ENCODE data around the gene SLC27A3. TPM values are rescaled to one million over a fixed set of nuclear protein-coding genes. Genes with fewer than 3 reads are reported as not detected.
A peak's percentile ranks its signal among the peaks of the same experiment; 100 is the strongest.

SLC27A3 gene
- total and polyA plus RNA-seq, 10 of the 15 experiments (the other 5 are each of a cell fraction or from before 2014, with no cell fraction given): 2.6 to 18.1 (median 8.3) TPM

GRCh38 chr1:153790966-153791647, 15.9 kb downstream of the SLC27A3 start:
- ChIA-PET CTCF (interaction anchor here (0.6 to 4.0 kb wide), 11 partner anchors 14 to 411 kb away, joined by 3 to 20 read pairs (median 3); partner anchors contain the start of genes DENND4B, RAB13 and SLC27A3), SMC1A (ENCODE audit: uncharacterized antibody, unreplicated experiment) (interaction anchor here (0.6 to 3.5 kb wide), 13 partner anchors 15 to 481 kb away, joined by 3 to 21 read pairs (median 4); partner anchors contain the start of genes CREB3L4, JTB and RAB13), RAD21 (ENCODE audit: unreplicated experiment) (interaction anchor here (1.0 to 1.7 kb wide), 6 partner anchors 14 to 186 kb away, joined by 3 to 6 read pairs (median 4); partner anchors contain the start of genes JTB and SLC27A3), POLR2A (interaction anchor here (0.7 to 1.3 kb wide), 6 partner anchors 15 to 468 kb away, joined by 3 to 5 read pairs (median 4); no protein-coding TSS in a partner anchor)
- no peaks in the 10 kb centered on the region for H3K27me3 ChIP-seq (replicated peaks in 1 of 2; ENCODE audit: control insufficient read depth in 2 of 2, insufficient read depth in 2 of 2, low read length in 1 of 2)
- no peaks in the 10 kb centered on the region for H4K20me1 ChIP-seq (ENCODE audit: control insufficient read depth, insufficient read depth)
- DNase-seq (ENCODE audit: low read depth, low spot score) (peak; percentile 95), ATAC-seq (peak; percentile 97), FAIRE-seq (peak; percentile 99)
- H3K4me3 ChIP-seq: 0 out of 2 replicates have a peak overlapping the region, but pooled peaks have one; percentile 28
- H3K9ac ChIP-seq (ENCODE audit: control insufficient read depth, insufficient read depth, low read length): peak overlapping the region; percentile 49
- intact Hi-C loops (cut with micrococcal nuclease; ENCODE audit: unreplicated experiment): no loop called here
- H3K36me3 ChIP-seq (ENCODE audit: control insufficient read depth in 2 of 2, insufficient read depth in 2 of 2, low read length in 1 of 2): no peaks in the 10 kb centered on the region
- in situ Hi-C loops (cut with MboI): loop anchor here (10.0 kb wide), 1 partner anchor 194 kb away; the partner anchor contains the start of gene RAB13
- no TSS peak for BruUV-seq (replicated peaks)
- H2AFZ ChIP-seq (ENCODE audit: control insufficient read depth, low read depth, low read length): peak overlapping the region; percentile 79
- H3K79me2 ChIP-seq (ENCODE audit: control insufficient read depth, insufficient read depth, low read length): no peaks in the 10 kb centered on the region
- H3K4me2 ChIP-seq (ENCODE audit: control insufficient read depth, insufficient read depth): peak overlapping the region; percentile 76
- H3K4me1 ChIP-seq (ENCODE audit: control insufficient read depth, insufficient read depth, low read length): peaks cover 29% of the 10 kb centered on the region
- H3K27ac ChIP-seq (ENCODE audit: control insufficient read depth, insufficient read depth): peak overlapping the region; percentile 91
- no peaks in the 10 kb centered on the region for H3K9me3 ChIP-seq (replicated peaks; ENCODE audit: control insufficient read depth, insufficient read depth, low read length)
- WGBS (ENCODE audit: insufficient coverage, insufficient replicate concordance, low lambda C conversion rate, missing lambda C conversion rate): 2% methylated on average over 9 of the region's 9 CpGs
- TF ChIP-seq NR2C1 (IDR thresholded peaks at IDR 0.05) (no peak), SIN3A (IDR thresholded peaks at IDR 0.05; ENCODE audit: low read depth, low read length) (no peak), E4F1 (IDR thresholded peaks at IDR 0.05; ENCODE audit: borderline replicate concordance, partially characterized antibody) (no peak), CHD1 (IDR thresholded peaks at IDR 0.05; ENCODE audit: low read depth, low read length) (no peak), FOS (IDR thresholded peaks at IDR 0.05; ENCODE audit: borderline replicate concordance, extremely low read depth, insufficient read length) (peak; percentile 4), BHLHE40 (IDR thresholded peaks at IDR 0.05; ENCODE audit: borderline replicate concordance in 1 of 2, low read depth in 2 of 2, low read length in 1 of 2) (peak; percentile 63 to 76), SMC3 (IDR thresholded peaks at IDR 0.05; ENCODE audit: borderline replicate concordance, low read length) (no peak; the same call in 1 of the 2 replicates), CEBPB (IDR thresholded peaks at IDR 0.05; ENCODE audit: borderline replicate concordance in 1 of 2, low read depth in 2 of 2, low read length in 2 of 2) (peak in 1 of 2 experiments; percentile 99; a peak in 3 of 4 replicates), PML (IDR thresholded peaks at IDR 0.05; ENCODE audit: low read length) (peak; percentile 87; the same call in 1 of the 2 replicates), TARDBP (IDR thresholded peaks at IDR 0.05; ENCODE audit: borderline replicate concordance) (no peak)
- TF ChIP-seq, protein P1, sequence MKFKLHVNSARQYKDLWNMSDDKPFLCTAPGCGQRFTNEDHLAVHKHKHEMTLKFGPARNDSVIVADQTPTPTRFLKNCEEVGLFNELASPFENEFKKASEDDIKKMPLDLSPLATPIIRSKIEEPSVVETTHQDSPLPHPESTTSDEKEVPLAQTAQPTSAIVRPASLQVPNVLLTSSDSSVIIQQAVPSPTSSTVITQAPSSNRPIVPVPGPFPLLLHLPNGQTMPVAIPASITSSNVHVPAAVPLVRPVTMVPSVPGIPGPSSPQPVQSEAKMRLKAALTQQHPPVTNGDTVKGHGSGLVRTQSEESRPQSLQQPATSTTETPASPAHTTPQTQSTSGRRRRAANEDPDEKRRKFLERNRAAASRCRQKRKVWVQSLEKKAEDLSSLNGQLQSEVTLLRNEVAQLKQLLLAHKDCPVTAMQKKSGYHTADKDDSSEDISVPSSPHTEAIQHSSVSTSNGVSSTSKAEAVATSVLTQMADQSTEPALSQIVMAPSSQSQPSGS (IDR thresholded peaks at IDR 0.05; ENCODE audit: low read length): peak; percentile 95; the same call in 1 of the 2 replicates
- TF ChIP-seq, protein P2, sequence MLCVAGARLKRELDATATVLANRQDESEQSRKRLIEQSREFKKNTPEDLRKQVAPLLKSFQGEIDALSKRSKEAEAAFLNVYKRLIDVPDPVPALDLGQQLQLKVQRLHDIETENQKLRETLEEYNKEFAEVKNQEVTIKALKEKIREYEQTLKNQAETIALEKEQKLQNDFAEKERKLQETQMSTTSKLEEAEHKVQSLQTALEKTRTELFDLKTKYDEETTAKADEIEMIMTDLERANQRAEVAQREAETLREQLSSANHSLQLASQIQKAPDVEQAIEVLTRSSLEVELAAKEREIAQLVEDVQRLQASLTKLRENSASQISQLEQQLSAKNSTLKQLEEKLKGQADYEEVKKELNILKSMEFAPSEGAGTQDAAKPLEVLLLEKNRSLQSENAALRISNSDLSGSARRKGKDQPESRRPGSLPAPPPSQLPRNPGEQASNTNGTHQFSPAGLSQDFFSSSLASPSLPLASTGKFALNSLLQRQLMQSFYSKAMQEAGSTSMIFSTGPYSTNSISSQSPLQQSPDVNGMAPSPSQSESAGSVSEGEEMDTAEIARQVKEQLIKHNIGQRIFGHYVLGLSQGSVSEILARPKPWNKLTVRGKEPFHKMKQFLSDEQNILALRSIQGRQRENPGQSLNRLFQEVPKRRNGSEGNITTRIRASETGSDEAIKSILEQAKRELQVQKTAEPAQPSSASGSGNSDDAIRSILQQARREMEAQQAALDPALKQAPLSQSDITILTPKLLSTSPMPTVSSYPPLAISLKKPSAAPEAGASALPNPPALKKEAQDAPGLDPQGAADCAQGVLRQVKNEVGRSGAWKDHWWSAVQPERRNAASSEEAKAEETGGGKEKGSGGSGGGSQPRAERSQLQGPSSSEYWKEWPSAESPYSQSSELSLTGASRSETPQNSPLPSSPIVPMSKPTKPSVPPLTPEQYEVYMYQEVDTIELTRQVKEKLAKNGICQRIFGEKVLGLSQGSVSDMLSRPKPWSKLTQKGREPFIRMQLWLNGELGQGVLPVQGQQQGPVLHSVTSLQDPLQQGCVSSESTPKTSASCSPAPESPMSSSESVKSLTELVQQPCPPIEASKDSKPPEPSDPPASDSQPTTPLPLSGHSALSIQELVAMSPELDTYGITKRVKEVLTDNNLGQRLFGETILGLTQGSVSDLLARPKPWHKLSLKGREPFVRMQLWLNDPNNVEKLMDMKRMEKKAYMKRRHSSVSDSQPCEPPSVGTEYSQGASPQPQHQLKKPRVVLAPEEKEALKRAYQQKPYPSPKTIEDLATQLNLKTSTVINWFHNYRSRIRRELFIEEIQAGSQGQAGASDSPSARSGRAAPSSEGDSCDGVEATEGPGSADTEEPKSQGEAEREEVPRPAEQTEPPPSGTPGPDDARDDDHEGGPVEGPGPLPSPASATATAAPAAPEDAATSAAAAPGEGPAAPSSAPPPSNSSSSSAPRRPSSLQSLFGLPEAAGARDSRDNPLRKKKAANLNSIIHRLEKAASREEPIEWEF (IDR thresholded peaks at IDR 0.05; ENCODE audit: insufficient replicate concordance, low read depth, low read length): no peak

Data from GM12878 (cell line).